ENCODE data around the gene BRD9. TPM values are rescaled to one million over a fixed set of nuclear protein-coding genes. Genes with fewer than 3 reads are reported as not detected.

BRD9 gene
- total and polyA plus RNA-seq, 9 of the 15 experiments (the other 6 are each of a cell fraction or from before 2014, with no cell fraction given), result 2.4 to 68.7 (median 44.9) TPM

DNA sequence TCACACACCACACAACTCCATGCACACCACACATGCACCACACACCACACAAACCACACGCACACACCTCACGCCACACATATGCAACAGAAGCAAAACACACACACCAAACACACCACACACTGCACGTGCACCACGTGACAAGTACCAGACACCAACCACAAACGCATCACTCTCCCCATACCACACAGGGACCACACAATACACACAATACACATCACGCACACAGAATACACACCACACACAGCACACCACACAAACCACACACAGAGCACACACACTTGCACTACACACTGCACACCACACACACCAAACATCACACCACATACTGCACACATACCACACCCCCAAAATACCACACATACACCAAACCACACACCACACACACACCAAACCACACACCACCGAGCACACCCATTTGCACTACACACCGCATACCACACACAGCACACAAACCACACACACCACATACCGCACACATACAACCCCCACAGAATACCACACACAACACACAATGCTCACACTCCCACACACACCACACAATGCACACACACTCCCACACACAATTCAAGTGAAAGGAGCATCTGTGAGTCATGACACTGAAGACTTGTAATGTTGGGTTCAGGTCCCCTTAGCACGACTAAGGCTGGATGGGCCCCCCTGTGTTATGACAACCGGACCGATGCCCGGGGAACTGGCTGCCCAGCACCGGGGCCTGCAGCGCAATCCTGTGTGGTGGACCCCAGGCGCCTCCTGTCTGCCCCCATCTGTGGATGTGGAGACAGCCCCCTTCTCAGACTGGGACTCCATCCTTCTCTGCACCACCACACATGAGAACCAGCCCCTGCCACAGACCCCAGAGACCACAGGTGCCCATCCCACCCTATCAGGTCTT lies 35.8 kb downstream of the BRD9 start:
- FAIRE-seq (no peak), DNase-seq (ENCODE audit: extremely low read depth in 1 of 4, low spot score in 3 of 4) (no peak), ATAC-seq (no peak)
- Histone ChIP-seq H4K20me1 (replicated peaks; ENCODE audit: control insufficient read depth, insufficient read depth, low read length) (peaks cover 19% of the 10 kb centered on the region), H3K27me3 (ENCODE audit: control insufficient read depth in 2 of 2, insufficient read depth in 2 of 2, low read length in 2 of 2) (peaks cover 6 to 14% of the 10 kb centered on the region in 2 experiments; a peak in 3 of 5 replicates), H3K4me1 (replicated peaks in 1 of 2; ENCODE audit: control insufficient read depth in 2 of 2, insufficient read depth in 2 of 2, low read length in 2 of 2) (peaks cover 0 to 30% of the 10 kb centered on the region in 2 experiments; a peak in 2 of 5 replicates), H3K4me2 (ENCODE audit: insufficient read depth, low read length) (no peak overlapping the region), H3K4me3 (no peak overlapping the region), H3K27ac (ENCODE audit: extremely low read depth, low read depth, low read length) (no peak overlapping the region), H3K9me1 (ENCODE audit: control insufficient read depth, insufficient read depth, low read length) (no peaks in the 10 kb centered on the region), H3K9me3 (replicated peaks; ENCODE audit: control insufficient read depth, insufficient read depth, low read depth, low read length) (no peaks in the 10 kb centered on the region), H3K79me2 (ENCODE audit: control insufficient read depth, insufficient read depth, low read length) (no peaks in the 10 kb centered on the region), H2AFZ (ENCODE audit: low read depth, low read length) (no peak overlapping the region), H3K9ac (ENCODE audit: insufficient read depth in 1 of 2, low read depth in 2 of 2, low read length in 2 of 2) (no peak overlapping the region), H3K36me3 (ENCODE audit: control insufficient read depth, insufficient read depth, low read length) (no peaks in the 10 kb centered on the region)
- WGBS (ENCODE audit: insufficient coverage, low coverage, missing lambda C conversion rate), result 71% methylated on average over 16 of the region's 16 CpGs
- BruUV-seq (replicated peaks), result no TSS peak
- CTCF ChIA-PET (ENCODE audit: low intra/inter-chr PET ratio), result no interaction called here
- POLR2A ChIA-PET, result no interaction called here
- intact Hi-C loops (cut with micrococcal nuclease) (loop anchor here (10.0 kb wide), 1 partner anchor 182 kb away; no protein-coding TSS in a partner anchor), in situ Hi-C loops (cut with MboI) (no loop called here)
- TF ChIP-seq MEF2A (IDR thresholded peaks at IDR 0.05; ENCODE audit: control insufficient read depth, low read depth, low read length) (no peak), ZNF316 (IDR thresholded peaks at IDR 0.05) (no peak), EGR1 (conservative IDR thresholded peaks at IDR 0.05) (peak; percentile 55), CAMTA2 (CRISPR knock-in tag; conservative IDR thresholded peaks at IDR 0.05) (no peak), HDAC8 (tag; IDR thresholded peaks at IDR 0.05) (no peak), ZNF23 (CRISPR knock-in tag; IDR thresholded peaks at IDR 0.05) (no peak)
- TF ChIP-seq, protein P1, sequence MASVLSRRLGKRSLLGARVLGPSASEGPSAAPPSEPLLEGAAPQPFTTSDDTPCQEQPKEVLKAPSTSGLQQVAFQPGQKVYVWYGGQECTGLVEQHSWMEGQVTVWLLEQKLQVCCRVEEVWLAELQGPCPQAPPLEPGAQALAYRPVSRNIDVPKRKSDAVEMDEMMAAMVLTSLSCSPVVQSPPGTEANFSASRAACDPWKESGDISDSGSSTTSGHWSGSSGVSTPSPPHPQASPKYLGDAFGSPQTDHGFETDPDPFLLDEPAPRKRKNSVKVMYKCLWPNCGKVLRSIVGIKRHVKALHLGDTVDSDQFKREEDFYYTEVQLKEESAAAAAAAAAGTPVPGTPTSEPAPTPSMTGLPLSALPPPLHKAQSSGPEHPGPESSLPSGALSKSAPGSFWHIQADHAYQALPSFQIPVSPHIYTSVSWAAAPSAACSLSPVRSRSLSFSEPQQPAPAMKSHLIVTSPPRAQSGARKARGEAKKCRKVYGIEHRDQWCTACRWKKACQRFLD (CRISPR knock-in tag; IDR thresholded peaks at IDR 0.05), result no peak
- TF ChIP-seq, protein P2, sequence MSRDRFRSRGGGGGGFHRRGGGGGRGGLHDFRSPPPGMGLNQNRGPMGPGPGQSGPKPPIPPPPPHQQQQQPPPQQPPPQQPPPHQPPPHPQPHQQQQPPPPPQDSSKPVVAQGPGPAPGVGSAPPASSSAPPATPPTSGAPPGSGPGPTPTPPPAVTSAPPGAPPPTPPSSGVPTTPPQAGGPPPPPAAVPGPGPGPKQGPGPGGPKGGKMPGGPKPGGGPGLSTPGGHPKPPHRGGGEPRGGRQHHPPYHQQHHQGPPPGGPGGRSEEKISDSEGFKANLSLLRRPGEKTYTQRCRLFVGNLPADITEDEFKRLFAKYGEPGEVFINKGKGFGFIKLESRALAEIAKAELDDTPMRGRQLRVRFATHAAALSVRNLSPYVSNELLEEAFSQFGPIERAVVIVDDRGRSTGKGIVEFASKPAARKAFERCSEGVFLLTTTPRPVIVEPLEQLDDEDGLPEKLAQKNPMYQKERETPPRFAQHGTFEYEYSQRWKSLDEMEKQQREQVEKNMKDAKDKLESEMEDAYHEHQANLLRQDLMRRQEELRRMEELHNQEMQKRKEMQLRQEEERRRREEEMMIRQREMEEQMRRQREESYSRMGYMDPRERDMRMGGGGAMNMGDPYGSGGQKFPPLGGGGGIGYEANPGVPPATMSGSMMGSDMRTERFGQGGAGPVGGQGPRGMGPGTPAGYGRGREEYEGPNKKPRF (IDR thresholded peaks at IDR 0.05; ENCODE audit: low read depth, low read length), result no peak
- TF ChIP-seq, protein P3, sequence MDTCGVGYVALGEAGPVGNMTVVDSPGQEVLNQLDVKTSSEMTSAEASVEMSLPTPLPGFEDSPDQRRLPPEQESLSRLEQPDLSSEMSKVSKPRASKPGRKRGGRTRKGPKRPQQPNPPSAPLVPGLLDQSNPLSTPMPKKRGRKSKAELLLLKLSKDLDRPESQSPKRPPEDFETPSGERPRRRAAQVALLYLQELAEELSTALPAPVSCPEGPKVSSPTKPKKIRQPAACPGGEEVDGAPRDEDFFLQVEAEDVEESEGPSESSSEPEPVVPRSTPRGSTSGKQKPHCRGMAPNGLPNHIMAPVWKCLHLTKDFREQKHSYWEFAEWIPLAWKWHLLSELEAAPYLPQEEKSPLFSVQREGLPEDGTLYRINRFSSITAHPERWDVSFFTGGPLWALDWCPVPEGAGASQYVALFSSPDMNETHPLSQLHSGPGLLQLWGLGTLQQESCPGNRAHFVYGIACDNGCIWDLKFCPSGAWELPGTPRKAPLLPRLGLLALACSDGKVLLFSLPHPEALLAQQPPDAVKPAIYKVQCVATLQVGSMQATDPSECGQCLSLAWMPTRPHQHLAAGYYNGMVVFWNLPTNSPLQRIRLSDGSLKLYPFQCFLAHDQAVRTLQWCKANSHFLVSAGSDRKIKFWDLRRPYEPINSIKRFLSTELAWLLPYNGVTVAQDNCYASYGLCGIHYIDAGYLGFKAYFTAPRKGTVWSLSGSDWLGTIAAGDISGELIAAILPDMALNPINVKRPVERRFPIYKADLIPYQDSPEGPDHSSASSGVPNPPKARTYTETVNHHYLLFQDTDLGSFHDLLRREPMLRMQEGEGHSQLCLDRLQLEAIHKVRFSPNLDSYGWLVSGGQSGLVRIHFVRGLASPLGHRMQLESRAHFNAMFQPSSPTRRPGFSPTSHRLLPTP (IDR thresholded peaks at IDR 0.05; ENCODE audit: borderline replicate concordance, extremely low read depth, insufficient read length), result no peak

All from K562 (cell line).